ENCODE measurements around the gene ZNF783.
"Not testable (repeated sequence)": the region's sequence is repeated elsewhere in the genome, so short reads cannot be mapped to it uniquely, and the experiment has no call there.

DNA sequence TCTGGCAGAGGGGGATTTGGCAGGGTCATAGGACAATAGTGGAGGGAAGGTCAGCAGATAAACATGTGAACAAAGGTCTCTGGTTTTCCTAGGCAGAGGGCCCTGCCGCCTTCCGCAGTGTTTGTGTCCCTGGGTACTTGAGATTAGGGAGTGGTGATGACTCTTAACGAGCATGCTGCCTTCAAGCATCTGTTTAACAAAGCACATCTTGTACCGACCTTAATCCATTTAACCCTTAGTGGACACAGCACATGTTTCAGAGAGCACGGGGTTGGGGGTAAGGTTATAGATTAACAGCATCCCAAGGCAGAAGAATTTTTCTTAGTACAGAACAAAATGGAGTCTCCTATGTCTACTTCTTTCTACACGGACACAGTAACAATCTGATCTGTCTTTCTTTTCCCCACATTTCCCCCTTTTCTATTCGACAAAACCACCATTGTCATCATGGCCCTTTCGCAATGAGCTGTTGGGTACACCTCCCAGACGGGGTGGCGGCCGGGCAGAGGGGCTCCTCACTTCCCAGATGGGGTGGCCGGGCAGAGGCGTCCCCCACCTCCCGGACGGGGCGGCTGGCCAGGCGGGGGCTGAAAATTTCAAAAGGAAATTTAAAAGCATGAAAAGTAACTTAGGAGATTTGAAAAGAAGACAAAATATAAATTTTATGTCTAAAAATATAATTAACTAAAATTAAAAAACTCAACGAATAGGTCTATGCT lies 70.8 kb downstream of the ZNF783 start:
- TF ChIP-seq, protein P1, sequence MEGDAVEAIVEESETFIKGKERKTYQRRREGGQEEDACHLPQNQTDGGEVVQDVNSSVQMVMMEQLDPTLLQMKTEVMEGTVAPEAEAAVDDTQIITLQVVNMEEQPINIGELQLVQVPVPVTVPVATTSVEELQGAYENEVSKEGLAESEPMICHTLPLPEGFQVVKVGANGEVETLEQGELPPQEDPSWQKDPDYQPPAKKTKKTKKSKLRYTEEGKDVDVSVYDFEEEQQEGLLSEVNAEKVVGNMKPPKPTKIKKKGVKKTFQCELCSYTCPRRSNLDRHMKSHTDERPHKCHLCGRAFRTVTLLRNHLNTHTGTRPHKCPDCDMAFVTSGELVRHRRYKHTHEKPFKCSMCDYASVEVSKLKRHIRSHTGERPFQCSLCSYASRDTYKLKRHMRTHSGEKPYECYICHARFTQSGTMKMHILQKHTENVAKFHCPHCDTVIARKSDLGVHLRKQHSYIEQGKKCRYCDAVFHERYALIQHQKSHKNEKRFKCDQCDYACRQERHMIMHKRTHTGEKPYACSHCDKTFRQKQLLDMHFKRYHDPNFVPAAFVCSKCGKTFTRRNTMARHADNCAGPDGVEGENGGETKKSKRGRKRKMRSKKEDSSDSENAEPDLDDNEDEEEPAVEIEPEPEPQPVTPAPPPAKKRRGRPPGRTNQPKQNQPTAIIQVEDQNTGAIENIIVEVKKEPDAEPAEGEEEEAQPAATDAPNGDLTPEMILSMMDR (conservative IDR thresholded peaks at IDR 0.05): not testable (repeated sequence)
- not testable (repeated sequence) for TF ChIP-seq ZFX (IDR thresholded peaks at IDR 0.05)
